Panc1 (cell line): ENCODE data around the gene TACR1.

Experiments
- TCF7L2 ChIP-seq: IDR thresholded peaks from 2 replicates; pipeline ENCODE4 v1.6.1; 2011; ENCODE audit warnings: mild to moderate bottlenecking, low read depth, low read length, inconsistent platforms
- TF ChIP-seq, protein P1 (sequence below): fragments of 450-650 bp; IDR thresholded peaks from 2 replicates; pipeline ENCODE4 v1.5.1; 2017; ENCODE audit warnings: mild to moderate bottlenecking

- TF ChIP-seq, protein P1, sequence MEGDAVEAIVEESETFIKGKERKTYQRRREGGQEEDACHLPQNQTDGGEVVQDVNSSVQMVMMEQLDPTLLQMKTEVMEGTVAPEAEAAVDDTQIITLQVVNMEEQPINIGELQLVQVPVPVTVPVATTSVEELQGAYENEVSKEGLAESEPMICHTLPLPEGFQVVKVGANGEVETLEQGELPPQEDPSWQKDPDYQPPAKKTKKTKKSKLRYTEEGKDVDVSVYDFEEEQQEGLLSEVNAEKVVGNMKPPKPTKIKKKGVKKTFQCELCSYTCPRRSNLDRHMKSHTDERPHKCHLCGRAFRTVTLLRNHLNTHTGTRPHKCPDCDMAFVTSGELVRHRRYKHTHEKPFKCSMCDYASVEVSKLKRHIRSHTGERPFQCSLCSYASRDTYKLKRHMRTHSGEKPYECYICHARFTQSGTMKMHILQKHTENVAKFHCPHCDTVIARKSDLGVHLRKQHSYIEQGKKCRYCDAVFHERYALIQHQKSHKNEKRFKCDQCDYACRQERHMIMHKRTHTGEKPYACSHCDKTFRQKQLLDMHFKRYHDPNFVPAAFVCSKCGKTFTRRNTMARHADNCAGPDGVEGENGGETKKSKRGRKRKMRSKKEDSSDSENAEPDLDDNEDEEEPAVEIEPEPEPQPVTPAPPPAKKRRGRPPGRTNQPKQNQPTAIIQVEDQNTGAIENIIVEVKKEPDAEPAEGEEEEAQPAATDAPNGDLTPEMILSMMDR, result no peak
- TF ChIP-seq TCF7L2, result no peak
Observed at GRCh38 chr2:75088791-75089190, 110.5 kb downstream of the TACR1 start.
